OCI-LY7 (cell line): Measurements from ENCODE around the gene SLC35E2B.
"Not testable (repeated sequence)": the region's sequence is repeated elsewhere in the genome, so short reads cannot be mapped to it uniquely, and the experiment has no call there.

ENCODE experiments used
- CTCF ChIP-seq: fragments of 200-600 bp; sonication (generic); conservative IDR thresholded peaks from 2 replicates; pipeline ENCODE4 v1.5.1; 2014; ENCODE audit warnings: mild to moderate bottlenecking, antibody characterized with exemption, low read length, moderate library complexity, mixed read lengths
- EZH2phosphoT487 ChIP-seq: fragments of 200-600 bp; sonication (generic); IDR thresholded peaks from 2 replicates; pipeline ENCODE4 v1.6.1; 2018; ENCODE audit warnings: low read depth, borderline replicate concordance, mild to moderate bottlenecking, mixed run types, antibody characterized with exemption, low read length, moderate library complexity, mixed read lengths

- TF ChIP-seq CTCF, EZH2phosphoT487: not testable (repeated sequence)
These were observed 13.0 kb upstream of the SLC35E2B start for GRCh38 chr1:1705623-1706022.
